ENCODE measurements around the gene CNN2. TPM values are rescaled to one million over a fixed set of nuclear protein-coding genes. Genes with fewer than 3 reads are reported as not detected.

CNN2 gene
- polyA plus RNA-seq, 3 donors = 69.9 to 213 (median 144) TPM

DNA sequence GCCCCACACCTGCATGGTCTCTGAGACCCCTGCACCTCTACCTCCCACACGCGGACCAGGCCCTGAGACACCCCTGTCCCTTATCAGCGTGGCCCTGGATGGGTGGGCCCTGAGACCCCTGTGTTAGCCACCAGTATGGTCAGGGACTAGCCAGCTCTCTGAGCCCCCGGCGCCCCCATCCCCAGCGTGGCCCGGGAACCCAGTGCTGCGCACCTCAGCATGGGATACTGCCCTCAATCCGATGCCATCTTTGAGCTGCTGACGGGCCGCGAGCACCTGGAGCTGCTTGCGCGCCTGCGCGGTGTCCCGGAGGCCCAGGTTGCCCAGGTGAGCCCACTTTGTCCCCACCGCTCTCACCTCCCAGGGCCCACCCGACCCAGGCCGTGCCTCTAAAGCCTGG lies 35.6 kb downstream of the CNN2 start:
- Histone ChIP-seq H3K79me2 (ENCODE audit: insufficient read depth, low read length) (peaks cover 8% of the 10 kb centered on the region), H3K9me3 (replicated peaks in 1 of 2; ENCODE audit: control insufficient read depth in 1 of 2, insufficient read depth in 1 of 2, low read length in 2 of 2) (peaks cover 13 to 17% of the 10 kb centered on the region in 2 donors), H3K4me2 (replicated peaks; ENCODE audit: extremely low read depth, low read length, poor library complexity, severe bottlenecking) (no peak overlapping the region), H3K27me3 (ENCODE audit: control insufficient read depth in 2 of 2, insufficient read depth in 2 of 2, low read length in 2 of 2) (no peaks in the 10 kb centered on the region), H4K20me1 (ENCODE audit: insufficient read depth, low read length) (peaks cover 25% of the 10 kb centered on the region), H3K4me3 (replicated peaks in 1 of 3; ENCODE audit: low read depth in 2 of 3, low read length in 3 of 3) (no peak overlapping the region), H3K27ac (ENCODE audit: low read depth in 1 of 2, low read length in 2 of 2) (no peak overlapping the region), H3K36me3 (replicated peaks in 1 of 2; ENCODE audit: control insufficient read depth in 1 of 2, insufficient read depth in 2 of 2, low read length in 2 of 2) (peaks cover 14 to 24% of the 10 kb centered on the region in 2 donors), H3K9ac (ENCODE audit: insufficient read depth, low read length, poor library complexity, severe bottlenecking) (no peak overlapping the region), H3K4me1 (ENCODE audit: control insufficient read depth in 1 of 2, insufficient read depth in 2 of 2, low read length in 2 of 2) (peaks cover 36 to 41% of the 10 kb centered on the region in 2 donors), H2AFZ (ENCODE audit: insufficient read depth, low read depth, low read length, poor library complexity, severe bottlenecking) (no peak overlapping the region)
- intact Hi-C loops (cut with micrococcal nuclease) = no loop called here
- no peak for DNase-seq
- Mint-ChIP-seq H3K4me3 (no peak overlapping the region), H3K9me3 (peaks cover 11 to 21% (median 17%) of the 10 kb centered on the region in 7 donors), H3K27me3 (ENCODE audit: low read depth in 3 of 3) (peaks cover 2 to 4% (median 2%) of the 10 kb centered on the region in 3 donors), H3K27ac (peak overlapping the region in 1 of 7 donors; percentile 80), H3K36me3 (peaks cover 22 to 25% of the 10 kb centered on the region in 2 donors), H3K4me1 (peaks cover 33% of the 10 kb centered on the region)
- no peak for TF ChIP-seq CTCF (IDR thresholded peaks at IDR 0.05)
- WGBS (ENCODE audit: insufficient coverage) = 97% methylated on average over 20 of the region's 20 CpGs

DNA sequence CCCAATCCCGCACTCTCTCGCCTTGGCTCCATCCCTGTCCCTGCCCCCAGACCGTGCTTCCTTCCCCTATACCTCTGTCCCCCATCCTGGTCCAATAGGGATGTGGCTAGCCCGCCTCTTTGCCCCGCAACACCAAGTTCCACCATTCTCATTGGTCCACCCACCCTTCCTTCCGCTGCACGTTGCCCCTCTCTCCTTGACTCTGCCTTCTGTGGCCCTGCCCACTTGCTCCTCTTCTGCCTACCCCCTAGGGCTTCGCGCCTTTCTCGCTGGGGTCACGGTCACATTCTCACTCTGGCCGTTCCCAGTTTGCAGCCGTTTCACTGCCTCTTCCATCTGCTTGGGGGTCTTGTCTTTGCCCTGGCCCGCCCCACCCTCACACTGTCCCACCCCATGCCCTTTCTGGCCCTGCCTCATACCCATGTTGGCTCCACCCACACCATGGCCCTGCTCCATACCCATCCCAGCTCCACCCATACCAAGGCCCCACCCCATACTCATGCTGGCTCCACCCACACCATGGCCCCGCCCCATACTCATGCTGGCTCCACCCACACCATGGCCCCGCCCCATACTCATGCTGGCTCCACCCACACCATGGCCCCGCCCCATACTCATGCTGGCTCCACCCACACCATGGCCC lies 36.1 kb downstream of the CNN2 start:
- no peak overlapping the region for H3K4me3 Mint-ChIP-seq
- no peaks in the 10 kb centered on the region for H3K27me3 ChIP-seq (ENCODE audit: control insufficient read depth in 2 of 2, insufficient read depth in 2 of 2, low read length in 2 of 2)
- H3K4me3 ChIP-seq (replicated peaks in 1 of 3; ENCODE audit: low read depth in 2 of 3, low read length in 3 of 3) = no peak overlapping the region
- H3K4me2 ChIP-seq (replicated peaks; ENCODE audit: extremely low read depth, low read length, poor library complexity, severe bottlenecking) = no peak overlapping the region
- peaks cover 27% of the 10 kb centered on the region for H4K20me1 ChIP-seq (ENCODE audit: insufficient read depth, low read length)
- H3K27ac Mint-ChIP-seq = peak overlapping the region in 3 of 7 donors; percentile 80 to 85 (median 83)
- H3K27me3 Mint-ChIP-seq (ENCODE audit: low read depth in 3 of 3) = peaks cover 2 to 4% (median 2%) of the 10 kb centered on the region in 3 donors
- no peak overlapping the region for H3K27ac ChIP-seq (ENCODE audit: low read depth in 1 of 2, low read length in 2 of 2)
- intact Hi-C loops (cut with micrococcal nuclease) = no loop called here
- no peak for DNase-seq
- no peak overlapping the region for H2AFZ ChIP-seq (ENCODE audit: insufficient read depth, low read depth, low read length, poor library complexity, severe bottlenecking)
- peaks cover 17 to 20% of the 10 kb centered on the region in 2 donors for H3K36me3 Mint-ChIP-seq
- peaks cover 9 to 19% of the 10 kb centered on the region in 2 donors for H3K36me3 ChIP-seq (replicated peaks in 1 of 2; ENCODE audit: control insufficient read depth in 1 of 2, insufficient read depth in 2 of 2, low read length in 2 of 2)
- peaks cover 31% of the 10 kb centered on the region for H3K4me1 Mint-ChIP-seq
- TF ChIP-seq CTCF (IDR thresholded peaks at IDR 0.05) = no peak
- H3K9me3 ChIP-seq (replicated peaks in 1 of 2; ENCODE audit: control insufficient read depth in 1 of 2, insufficient read depth in 1 of 2, low read length in 2 of 2) = peaks cover 8 to 11% of the 10 kb centered on the region in 2 donors
- peaks cover 7 to 16% (median 12%) of the 10 kb centered on the region in 7 donors for H3K9me3 Mint-ChIP-seq
- H3K9ac ChIP-seq (ENCODE audit: insufficient read depth, low read length, poor library complexity, severe bottlenecking) = no peak overlapping the region
- peaks cover 36 to 43% of the 10 kb centered on the region in 2 donors for H3K4me1 ChIP-seq (ENCODE audit: control insufficient read depth in 1 of 2, insufficient read depth in 2 of 2, low read length in 2 of 2)
- WGBS (ENCODE audit: insufficient coverage) = 96% methylated on average over 14 of the region's 17 CpGs
- peaks cover 13% of the 10 kb centered on the region for H3K79me2 ChIP-seq (ENCODE audit: insufficient read depth, low read length)

Measured in CD14-positive monocyte (primary cell).